Measurements from ENCODE around the gene SULF2. TPM values are rescaled to one million over a fixed set of nuclear protein-coding genes. Genes with fewer than 3 reads are reported as not detected.
A peak's percentile ranks its signal among the peaks of the same experiment; 100 is the strongest.

Gene SULF2
- total RNA-seq, 1 donor from 2014 or later = 24.0 TPM

GRCh38 chr20:47669927-47670890, 115.1 kb downstream of the SULF2 start:
- no peaks in the 10 kb centered on the region for H3K79me2 ChIP-seq (ENCODE audit: low read depth)
- TF ChIP-seq EZH2phosphoT487 (IDR thresholded peaks at IDR 0.05) = no peak
- no peak for TF ChIP-seq CTCF (IDR thresholded peaks at IDR 0.05)
- no peak for TF ChIP-seq EZH2 (IDR thresholded peaks at IDR 0.05)
- no peak for DNase-seq (ENCODE audit: low spot score)
- H3K27ac ChIP-seq = no peak overlapping the region
- peak overlapping the region; percentile 18 for H3K27ac Mint-ChIP-seq
- no peaks in the 10 kb centered on the region for H3K4me1 ChIP-seq
- H4K20me1 ChIP-seq (ENCODE audit: low read depth) = no peaks in the 10 kb centered on the region
- H3K27me3 Mint-ChIP-seq (ENCODE audit: insufficient read depth, low read depth) = peaks cover 4% of the 10 kb centered on the region
- peaks cover 3% of the 10 kb centered on the region for H3K36me3 Mint-ChIP-seq
- no peaks in the 10 kb centered on the region for H3F3A ChIP-seq (ENCODE audit: low read depth)
- no peak overlapping the region for H2AFZ ChIP-seq (replicated peaks)
- no peaks in the 10 kb centered on the region for H3K27me3 ChIP-seq
- no peak overlapping the region for H3K9ac ChIP-seq
- no peak overlapping the region for H3K4me3 Mint-ChIP-seq
- H3K9me3 ChIP-seq (ENCODE audit: low read depth) = no peaks in the 10 kb centered on the region
- no peaks in the 10 kb centered on the region for H3K9me3 Mint-ChIP-seq
- no peaks in the 10 kb centered on the region for H3K36me3 ChIP-seq
- H3K4me3 ChIP-seq = no peak overlapping the region
- peaks cover 8% of the 10 kb centered on the region for H3K4me1 Mint-ChIP-seq
- no peak overlapping the region for H3K4me2 ChIP-seq

GRCh38 chr20:47669489-47669888, 115.8 kb downstream of the SULF2 start:
- Histone ChIP-seq H4K20me1 (ENCODE audit: low read depth) (no peaks in the 10 kb centered on the region), H3K9me3 (ENCODE audit: low read depth) (no peaks in the 10 kb centered on the region), H3K27ac (no peak overlapping the region), H3K9ac (no peak overlapping the region), H3F3A (ENCODE audit: low read depth) (no peaks in the 10 kb centered on the region), H3K4me1 (no peaks in the 10 kb centered on the region), H3K36me3 (no peaks in the 10 kb centered on the region), H3K4me2 (no peak overlapping the region), H3K27me3 (no peaks in the 10 kb centered on the region), H3K79me2 (ENCODE audit: low read depth) (no peaks in the 10 kb centered on the region), H2AFZ (replicated peaks) (no peak overlapping the region), H3K4me3 (no peak overlapping the region)
- H3K9me3 Mint-ChIP-seq = no peaks in the 10 kb centered on the region
- TF ChIP-seq EZH2 (IDR thresholded peaks at IDR 0.05) (no peak), CTCF (IDR thresholded peaks at IDR 0.05) (no peak), EZH2phosphoT487 (IDR thresholded peaks at IDR 0.05) (no peak)
- no peak overlapping the region for H3K27ac Mint-ChIP-seq
- peaks cover 7% of the 10 kb centered on the region for H3K4me1 Mint-ChIP-seq
- H3K4me3 Mint-ChIP-seq = no peak overlapping the region
- H3K27me3 Mint-ChIP-seq (ENCODE audit: insufficient read depth, low read depth) = peaks cover 4% of the 10 kb centered on the region
- peaks cover 3% of the 10 kb centered on the region for H3K36me3 Mint-ChIP-seq
- DNase-seq (ENCODE audit: low spot score) = no peak

GRCh38 chr20:47669152-47669425, 116.2 kb downstream of the SULF2 start:
- TF ChIP-seq EZH2 (IDR thresholded peaks at IDR 0.05) (no peak), CTCF (IDR thresholded peaks at IDR 0.05) (no peak), EZH2phosphoT487 (IDR thresholded peaks at IDR 0.05) (no peak)

More at GRCh38 chr20:47669152-47669425, 116.2 kb downstream of the SULF2 start:
- Histone ChIP-seq H4K20me1 (ENCODE audit: low read depth) (no peaks in the 10 kb centered on the region), H2AFZ (replicated peaks) (no peak overlapping the region), H3K4me1 (no peaks in the 10 kb centered on the region), H3K79me2 (ENCODE audit: low read depth) (no peaks in the 10 kb centered on the region), H3K4me3 (no peak overlapping the region), H3K4me2 (no peak overlapping the region), H3K27ac (no peak overlapping the region), H3K36me3 (no peaks in the 10 kb centered on the region), H3F3A (ENCODE audit: low read depth) (no peaks in the 10 kb centered on the region), H3K9me3 (ENCODE audit: low read depth) (no peaks in the 10 kb centered on the region), H3K27me3 (no peaks in the 10 kb centered on the region), H3K9ac (no peak overlapping the region)
- peaks cover 3% of the 10 kb centered on the region for H3K36me3 Mint-ChIP-seq
- H3K27me3 Mint-ChIP-seq (ENCODE audit: insufficient read depth, low read depth) = peaks cover 4% of the 10 kb centered on the region
- H3K4me1 Mint-ChIP-seq = peaks cover 10% of the 10 kb centered on the region
- no peak overlapping the region for H3K4me3 Mint-ChIP-seq
- no peak overlapping the region for H3K27ac Mint-ChIP-seq
- no peak for DNase-seq (ENCODE audit: low spot score)
- no peaks in the 10 kb centered on the region for H3K9me3 Mint-ChIP-seq
